SU-DHL-6 (cell line): ENCODE data around the gene TTC23.

Experiments used
- EZH2phosphoT487 ChIP-seq: fragments of 200-600 bp; sonication (generic), shearing (Covaris generic); conservative IDR thresholded peaks from 2 replicates; pipeline ENCODE4 v1.6.1; 2018; ENCODE audit warnings: mild to moderate bottlenecking, antibody characterized with exemption, low read length, moderate library complexity, mixed read lengths
- TF ChIP-seq, protein P1 (sequence below): fragments of 200-600 bp; sonication (generic); IDR thresholded peaks from one replicate; pipeline ENCODE4 v1.5.1; 2017; ENCODE audit warnings: antibody characterized with exemption, mild to moderate bottlenecking, low read length, moderate library complexity; ENCODE audit not compliant: insufficient read depth, poor library complexity, severe bottlenecking

DNA sequence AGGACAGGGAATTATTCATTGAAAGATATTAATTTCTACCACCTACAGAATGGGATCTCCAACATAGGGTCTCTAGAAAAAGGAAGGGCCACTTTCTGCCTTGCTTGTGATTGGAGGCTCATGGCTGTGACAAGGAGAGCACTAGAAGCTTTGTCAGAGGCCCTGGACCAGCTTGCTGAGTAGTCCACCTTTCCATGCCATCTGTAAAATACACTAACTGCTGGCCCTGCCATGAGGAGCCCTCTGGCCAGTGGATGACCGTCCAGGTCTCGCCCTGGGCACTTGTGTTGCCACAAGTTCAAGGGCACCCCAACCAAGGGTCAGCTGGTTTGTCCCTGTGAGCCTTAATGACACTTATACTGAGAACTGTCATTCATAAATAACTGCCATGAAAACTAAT lies 146.1 kb downstream of the TTC23 start:
- TF ChIP-seq, protein P1, sequence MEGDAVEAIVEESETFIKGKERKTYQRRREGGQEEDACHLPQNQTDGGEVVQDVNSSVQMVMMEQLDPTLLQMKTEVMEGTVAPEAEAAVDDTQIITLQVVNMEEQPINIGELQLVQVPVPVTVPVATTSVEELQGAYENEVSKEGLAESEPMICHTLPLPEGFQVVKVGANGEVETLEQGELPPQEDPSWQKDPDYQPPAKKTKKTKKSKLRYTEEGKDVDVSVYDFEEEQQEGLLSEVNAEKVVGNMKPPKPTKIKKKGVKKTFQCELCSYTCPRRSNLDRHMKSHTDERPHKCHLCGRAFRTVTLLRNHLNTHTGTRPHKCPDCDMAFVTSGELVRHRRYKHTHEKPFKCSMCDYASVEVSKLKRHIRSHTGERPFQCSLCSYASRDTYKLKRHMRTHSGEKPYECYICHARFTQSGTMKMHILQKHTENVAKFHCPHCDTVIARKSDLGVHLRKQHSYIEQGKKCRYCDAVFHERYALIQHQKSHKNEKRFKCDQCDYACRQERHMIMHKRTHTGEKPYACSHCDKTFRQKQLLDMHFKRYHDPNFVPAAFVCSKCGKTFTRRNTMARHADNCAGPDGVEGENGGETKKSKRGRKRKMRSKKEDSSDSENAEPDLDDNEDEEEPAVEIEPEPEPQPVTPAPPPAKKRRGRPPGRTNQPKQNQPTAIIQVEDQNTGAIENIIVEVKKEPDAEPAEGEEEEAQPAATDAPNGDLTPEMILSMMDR: no peak
- TF ChIP-seq EZH2phosphoT487: no peak
